K562 (cell line): ENCODE data around the gene LY6G6D. TPM values are rescaled to one million over a fixed set of nuclear protein-coding genes. Genes with fewer than 3 reads are reported as not detected.

Experiments
- ATAC-seq: fragments of 200-7000 bp; cut with Tn5 transposase; 3 replicates; pipeline ENCODE4 v1.9.1; 2020; ENCODE audit warnings: moderate library complexity
- BruUV-seq: library from RNA; stranded (reverse); fragments of 400-500 nt; replicated peaks from 2 replicates; lab custom pipeline; 2021; lab: Mats Ljungman, UMichigan
- CTCF ChIA-PET: fragments of 300-600 bp; formaldehyde crosslinking; extraction: SDS; loops from one replicate; lab custom pipeline; 2021; ENCODE audit warnings: low intra/inter-chr PET ratio; lab: Yijun Ruan, JAX
- POLR2A ChIA-PET: fragments of 300-600, 350-650 bp; sonication (Branson Sonifier 250); formaldehyde crosslinking; extraction: SDS; loops from one replicate; lab custom pipeline; 2021; ENCODE audit warnings: antibody characterized with exemption, inconsistent platforms; lab: Yijun Ruan, JAX
- DNase-seq, 4 experiments: peaks; one replicate each; pipeline versions ENCODE4 v3.0.0 to v3.0.0-alpha.2; 2011 to 2018; ENCODE audit warnings: low spot score in 3 of 4, mixed read lengths in 3 of 4; ENCODE audit errors: extremely low read depth in 1 of 4
- FAIRE-seq: peaks from 2 replicates; lab custom pipeline; 2011; peaks lifted over from hg19 to GRCh38; lab: Jason Lieb, UNC
- H2AFZ ChIP-seq: 2 replicates; pipeline ENCODE4 v1.6.0; 2011; ENCODE audit warnings: low read depth, low read length, control low read depth, inconsistent platforms
- H3K27ac ChIP-seq: fragments of 200-600 bp; 3 replicates; pipeline ENCODE4 v1.8.0; 2011; ENCODE audit warnings: low read depth, mild to moderate bottlenecking, control low read depth, inconsistent platforms, low read length, moderate library complexity, mixed read lengths; ENCODE audit errors: extremely low read depth
- H3K27me3 ChIP-seq, 2 experiments: fragments of 300-600 bp in 1 of 2; 2 replicates in 1 of 2; 3 replicates in 1 of 2; pipeline versions ENCODE4 v1.6.0 to v1.8.0; 2011; ENCODE audit warnings: inconsistent platforms in 2 of 2, low read length in 2 of 2, mild to moderate bottlenecking in 1 of 2, mixed read lengths in 1 of 2, moderate library complexity in 1 of 2; ENCODE audit not compliant: control insufficient read depth in 2 of 2, insufficient read depth in 2 of 2
- H3K36me3 ChIP-seq: fragments of 300-600 bp; 3 replicates; pipeline ENCODE4 v1.8.0; 2011; ENCODE audit warnings: mild to moderate bottlenecking, low read length, inconsistent platforms; ENCODE audit not compliant: control insufficient read depth, insufficient read depth
- H3K4me1 ChIP-seq, 2 experiments: fragments of 200-600 bp in 1 of 2; replicated peaks in 1 of 2; 2 replicates in 1 of 2; 3 replicates in 1 of 2; pipeline versions ENCODE4 v1.5.1 to v1.8.0; 2011; ENCODE audit warnings: inconsistent platforms in 2 of 2, low read length in 2 of 2, mild to moderate bottlenecking in 1 of 2, mixed read lengths in 1 of 2, moderate library complexity in 1 of 2; ENCODE audit not compliant: control insufficient read depth in 2 of 2, insufficient read depth in 2 of 2
- H3K4me2 ChIP-seq: 2 replicates; pipeline ENCODE4 v1.6.1; 2011; ENCODE audit warnings: low read length, control low read depth, inconsistent platforms, mixed read lengths; ENCODE audit not compliant: insufficient read depth
- H3K4me3 ChIP-seq: fragments of 200-600 bp; sonication (generic), shearing (Covaris generic); 2 replicates; pipeline ENCODE4 v1.5.1; 2016; ENCODE audit warnings: control low read depth, inconsistent platforms
- H3K79me2 ChIP-seq: fragments of 200-600 bp; 3 replicates; pipeline ENCODE4 v1.8.0; 2011; ENCODE audit warnings: low read length, inconsistent platforms; ENCODE audit not compliant: control insufficient read depth, insufficient read depth
- H3K9ac ChIP-seq, 2 experiments: 2 replicates each; pipeline versions ENCODE4 v1.6.0 to v1.6.1; 2011; ENCODE audit warnings: low read depth in 2 of 2, low read length in 2 of 2, control low read depth in 1 of 2, inconsistent platforms in 1 of 2, mild to moderate bottlenecking in 1 of 2, mixed read lengths in 1 of 2; ENCODE audit not compliant: insufficient read depth in 1 of 2
- H3K9me1 ChIP-seq: one replicate; pipeline ENCODE4 v1.6.0; 2011; ENCODE audit warnings: inconsistent platforms, mild to moderate bottlenecking, low read length, moderate library complexity; ENCODE audit not compliant: control insufficient read depth, insufficient read depth
- H3K9me3 ChIP-seq: replicated peaks from 2 replicates; pipeline ENCODE4 v1.5.1; 2011; ENCODE audit warnings: low read depth, low read length, inconsistent platforms; ENCODE audit not compliant: control insufficient read depth, insufficient read depth
- H4K20me1 ChIP-seq: replicated peaks from 2 replicates; pipeline ENCODE4 v1.6.1; 2011; ENCODE audit warnings: low read length, inconsistent platforms, mixed read lengths; ENCODE audit not compliant: control insufficient read depth, insufficient read depth
- GTF2A2 ChIP-seq: IDR thresholded peaks from 2 replicates; pipeline ENCODE4 v1.6.1; 2016; ENCODE audit warnings: mild to moderate bottlenecking, missing genetic modification characterization, missing compliant biosample characterization
- MTF1 ChIP-seq: fragments of 250-450 bp; sonication (Bioruptor Pico); IDR thresholded peaks from 2 replicates; pipeline ENCODE4 v1.9.0; 2021; ENCODE audit warnings: moderate library complexity, mild to moderate bottlenecking, inconsistent platforms, borderline replicate concordance
- PHF20 ChIP-seq: fragments of 450-650 bp; IDR thresholded peaks from 2 replicates; pipeline ENCODE4 v1.6.1; 2018; ENCODE audit not compliant: partially characterized antibody
- POLR2G ChIP-seq: fragments of 200-400 bp; formaldehyde crosslinking; IDR thresholded peaks from 2 replicates; pipeline ENCODE4 v1.6.1; 2017; ENCODE audit warnings: low read depth, mild to moderate bottlenecking, antibody characterized with exemption, low read length, moderate library complexity
- RBFOX2 ChIP-seq: fragments of 200-400 bp; formaldehyde crosslinking; IDR thresholded peaks from 2 replicates; pipeline ENCODE4 v1.6.1; 2017; ENCODE audit warnings: low read depth, mild to moderate bottlenecking, low read length, moderate library complexity
- SETDB1 ChIP-seq: IDR thresholded peaks from one replicate; pipeline ENCODE4 v1.6.1; 2012; ENCODE audit warnings: low read length, control low read depth, inconsistent platforms
- WHSC1 ChIP-seq: IDR thresholded peaks from one replicate; pipeline ENCODE4 v1.6.1; 2012; ENCODE audit warnings: low read length, control low read depth, inconsistent platforms
- ZBED1 ChIP-seq: IDR thresholded peaks from 2 replicates; pipeline ENCODE4 v1.6.1; 2014
- ZKSCAN1 ChIP-seq: fragments of 150-350 bp; IDR thresholded peaks from 2 replicates; pipeline ENCODE4 v1.6.1; 2016; ENCODE audit warnings: low read depth, low read length
- ZNF134 ChIP-seq: fragments of 250-450 bp; sonication (Bioruptor Pico); conservative IDR thresholded peaks from 2 replicates; pipeline ENCODE4 v1.4.0; 2020
- ZNF583 ChIP-seq: fragments of 250-450 bp; sonication (Bioruptor Pico); IDR thresholded peaks from 2 replicates; pipeline ENCODE4 v1.4.0; 2020
- WGBS: fragments of 100-300 bp; shearing (Covaris generic); methylation state at CpG from one replicate; pipeline ENCODE4 v1.1.6; 2016; ENCODE audit warnings: low coverage, mixed read lengths; ENCODE audit not compliant: insufficient coverage; ENCODE audit errors: missing lambda C conversion rate; 5-methylcytosine and 5-hydroxymethylcytosine counted together
- in situ Hi-C: fragments of 300-500 bp; cut with MboI; formaldehyde crosslinking; loops from 4 replicates; pipeline ENCODE4 v1.15.0; 2018; ENCODE audit warnings: inconsistent platforms, mixed read lengths
- intact Hi-C: fragments of 100-400 bp; cut with micrococcal nuclease; formaldehyde crosslinking; loops from 2 replicates; pipeline ENCODE4 v1.14.2; 2022
- polyA plus RNA-seq, 8 experiments: library from polyadenylated mRNA; depleted of rRNA in 4 of 8; stranded (reverse) in 5 of 8; unstranded in 3 of 8; fragments of >200 nt; fragmentation: Nextera tagmentation in 2 of 8; fragmentation: Illumina TruSeq in 1 of 8; extraction: Ambion mirVana in 2 of 8; extraction: Trizol in 1 of 8; gene quantifications; 2 replicates each; pipeline versions ENCODE4 v1.2.1 to v1.2.3, GENCODE V29; 2011 to 2014; ENCODE audit warnings: inconsistent platforms in 1 of 8, missing spikeins in 1 of 8
- total RNA-seq, 7 experiments: library from RNA; depleted of rRNA in 6 of 7; stranded (reverse); fragments of >200 nt in 6 of 7; fragmentation: Illumina TruSeq in 2 of 7; extraction: Trizol in 2 of 7; gene quantifications; 2 replicates each; pipeline versions ENCODE4 v1.2.1 to v1.2.3, GENCODE V29; 2011 to 2021; ENCODE audit warnings: low replicate concordance in 1 of 7
- TF ChIP-seq, protein P1 (sequence below), 3 experiments: fragments of 200-800 bp in 1 of 3; sonication (Bioruptor generic) in 1 of 3; sonication (generic) in 1 of 3; formaldehyde crosslinking in 1 of 3; IDR thresholded peaks; 2 replicates each; pipeline versions ENCODE4 v1.6.1 to v1.8.0; 2016 to 2022; ENCODE audit warnings: mild to moderate bottlenecking in 2 of 3, missing compliant biosample characterization in 2 of 3, missing genetic modification characterization in 2 of 3, missing genetic modification reagents in 1 of 3
- TF ChIP-seq, protein P2 (sequence below): sonication (generic); formaldehyde crosslinking; IDR thresholded peaks from 2 replicates; pipeline ENCODE4 v1.9.0; 2022; ENCODE audit warnings: mild to moderate bottlenecking, missing genetic modification reagents
- TF ChIP-seq, protein P3 (sequence below): sonication (generic); formaldehyde crosslinking; IDR thresholded peaks from 2 replicates; pipeline ENCODE4 v1.8.1; 2023; ENCODE audit warnings: mild to moderate bottlenecking, missing genetic modification reagents
- TF ChIP-seq, protein P4 (sequence below): fragments of 200-800 bp; sonication (Bioruptor generic); IDR thresholded peaks from 2 replicates; pipeline ENCODE4 v1.6.1; 2017; ENCODE audit warnings: missing genetic modification characterization, missing compliant biosample characterization

LY6G6D gene
- total and polyA plus RNA-seq, 9 of the 15 experiments (the other 6 are each of a cell fraction or from before 2014, with no cell fraction given): 0.30 to 0.38 TPM; not detected in 7

DNA sequence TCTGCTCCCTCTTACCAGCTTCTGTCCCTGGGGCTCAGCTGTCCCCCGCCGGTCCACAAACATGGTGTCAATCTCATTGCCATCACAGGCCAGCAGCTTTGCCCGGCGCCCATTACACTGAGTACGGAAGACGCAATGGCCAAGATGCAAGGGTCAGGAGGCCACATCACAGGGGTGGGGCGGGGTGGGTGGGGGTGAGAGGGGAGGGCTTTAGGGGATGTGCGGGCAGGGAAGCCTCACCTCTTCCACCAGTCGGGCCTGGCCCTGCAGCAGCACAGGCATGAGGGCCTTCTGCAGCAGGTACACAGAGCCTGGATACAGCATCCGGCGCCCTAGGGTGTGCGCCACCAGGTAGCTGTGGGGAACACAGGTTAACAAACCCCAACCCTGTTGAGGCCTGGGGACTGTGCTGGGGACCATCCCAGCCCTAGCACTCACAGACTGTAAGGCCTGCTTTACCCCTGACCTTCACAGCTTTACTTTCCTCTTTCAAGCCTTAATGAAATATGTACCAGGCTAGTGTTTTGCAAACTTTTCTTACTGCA lies 23.5 kb upstream of the LY6G6D start:
- 74% methylated on average over 11 of the region's 12 CpGs for WGBS
- no peaks in the 10 kb centered on the region for H3K9me1 ChIP-seq
- H2AFZ ChIP-seq: no peak overlapping the region
- no TSS peak for BruUV-seq
- intact Hi-C loops: loop anchor here (2.0 kb wide), 2 partner anchors 43 to 139 kb away; no protein-coding TSS in a partner anchor
- ChIA-PET POLR2A (interaction anchor here (0.8 to 7.1 kb wide), 26 partner anchors 7 to 144 kb away, joined by 3 to 158 read pairs (median 9); partner anchors contain the start of genes ABHD16A, APOM, CLIC1 and GPANK1), CTCF (no interaction called here)
- peak overlapping the region; percentile 68 to 75; a peak in 3 of 4 replicates for H3K9ac ChIP-seq
- H3K79me2 ChIP-seq: no peaks in the 10 kb centered on the region
- H3K27me3 ChIP-seq: no peaks in the 10 kb centered on the region
- peak overlapping the region; percentile 88; the same call in 2 of the 3 replicates for H3K27ac ChIP-seq
- H3K9me3 ChIP-seq: no peaks in the 10 kb centered on the region
- no peaks in the 10 kb centered on the region for H4K20me1 ChIP-seq
- FAIRE-seq: no peak
- peak overlapping the region; percentile 82 for H3K4me2 ChIP-seq
- peak in 3 of 4 experiments; percentile 56 to 83 (median 76) for DNase-seq
- peak; percentile 13 for ATAC-seq
- in situ Hi-C loops: no loop called here
- peaks cover 90% of the 10 kb centered on the region for H3K36me3 ChIP-seq
- H3K4me1 ChIP-seq: peaks cover 57 to 59% of the 10 kb centered on the region in 2 experiments
- H3K4me3 ChIP-seq: no peak overlapping the region
- no peak for TF ChIP-seq PHF20
- TF ChIP-seq, protein P1, sequence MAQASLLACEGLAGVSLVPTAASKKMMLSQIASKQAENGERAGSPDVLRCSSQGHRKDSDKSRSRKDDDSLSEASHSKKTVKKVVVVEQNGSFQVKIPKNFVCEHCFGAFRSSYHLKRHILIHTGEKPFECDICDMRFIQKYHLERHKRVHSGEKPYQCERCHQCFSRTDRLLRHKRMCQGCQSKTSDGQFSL (CRISPR knock-in tag; IDR thresholded peaks at IDR 0.05): no peak
- TF ChIP-seq, protein P1 (tag; IDR thresholded peaks at IDR 0.05): 0 out of 4 replicates have a peak, but pooled peaks of 1 of the 2 experiments have one; percentile 9
- TF ChIP-seq ZBED1: no peak
- no peak for TF ChIP-seq ZNF134 (CRISPR knock-in tag)
- TF ChIP-seq POLR2G: peak; percentile 42; the same call in 1 of the 2 replicates
- TF ChIP-seq MTF1 (CRISPR knock-in tag): no peak
- TF ChIP-seq, protein P2, sequence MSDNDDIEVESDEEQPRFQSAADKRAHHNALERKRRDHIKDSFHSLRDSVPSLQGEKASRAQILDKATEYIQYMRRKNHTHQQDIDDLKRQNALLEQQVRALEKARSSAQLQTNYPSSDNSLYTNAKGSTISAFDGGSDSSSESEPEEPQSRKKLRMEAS (CRISPR knock-in tag): no peak
- TF ChIP-seq, protein P3, sequence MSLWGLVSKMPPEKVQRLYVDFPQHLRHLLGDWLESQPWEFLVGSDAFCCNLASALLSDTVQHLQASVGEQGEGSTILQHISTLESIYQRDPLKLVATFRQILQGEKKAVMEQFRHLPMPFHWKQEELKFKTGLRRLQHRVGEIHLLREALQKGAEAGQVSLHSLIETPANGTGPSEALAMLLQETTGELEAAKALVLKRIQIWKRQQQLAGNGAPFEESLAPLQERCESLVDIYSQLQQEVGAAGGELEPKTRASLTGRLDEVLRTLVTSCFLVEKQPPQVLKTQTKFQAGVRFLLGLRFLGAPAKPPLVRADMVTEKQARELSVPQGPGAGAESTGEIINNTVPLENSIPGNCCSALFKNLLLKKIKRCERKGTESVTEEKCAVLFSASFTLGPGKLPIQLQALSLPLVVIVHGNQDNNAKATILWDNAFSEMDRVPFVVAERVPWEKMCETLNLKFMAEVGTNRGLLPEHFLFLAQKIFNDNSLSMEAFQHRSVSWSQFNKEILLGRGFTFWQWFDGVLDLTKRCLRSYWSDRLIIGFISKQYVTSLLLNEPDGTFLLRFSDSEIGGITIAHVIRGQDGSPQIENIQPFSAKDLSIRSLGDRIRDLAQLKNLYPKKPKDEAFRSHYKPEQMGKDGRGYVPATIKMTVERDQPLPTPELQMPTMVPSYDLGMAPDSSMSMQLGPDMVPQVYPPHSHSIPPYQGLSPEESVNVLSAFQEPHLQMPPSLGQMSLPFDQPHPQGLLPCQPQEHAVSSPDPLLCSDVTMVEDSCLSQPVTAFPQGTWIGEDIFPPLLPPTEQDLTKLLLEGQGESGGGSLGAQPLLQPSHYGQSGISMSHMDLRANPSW (CRISPR knock-in tag): peak; percentile 53; the same call in 1 of the 2 replicates
- TF ChIP-seq SETDB1: no peak
- 0 out of 2 replicates have a peak, but pooled peaks have one; percentile 27 for TF ChIP-seq GTF2A2 (tag)
- TF ChIP-seq, protein P4, sequence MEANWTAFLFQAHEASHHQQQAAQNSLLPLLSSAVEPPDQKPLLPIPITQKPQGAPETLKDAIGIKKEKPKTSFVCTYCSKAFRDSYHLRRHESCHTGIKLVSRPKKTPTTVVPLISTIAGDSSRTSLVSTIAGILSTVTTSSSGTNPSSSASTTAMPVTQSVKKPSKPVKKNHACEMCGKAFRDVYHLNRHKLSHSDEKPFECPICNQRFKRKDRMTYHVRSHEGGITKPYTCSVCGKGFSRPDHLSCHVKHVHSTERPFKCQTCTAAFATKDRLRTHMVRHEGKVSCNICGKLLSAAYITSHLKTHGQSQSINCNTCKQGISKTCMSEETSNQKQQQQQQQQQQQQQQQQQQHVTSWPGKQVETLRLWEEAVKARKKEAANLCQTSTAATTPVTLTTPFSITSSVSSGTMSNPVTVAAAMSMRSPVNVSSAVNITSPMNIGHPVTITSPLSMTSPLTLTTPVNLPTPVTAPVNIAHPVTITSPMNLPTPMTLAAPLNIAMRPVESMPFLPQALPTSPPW: peak; percentile 30; the same call in 1 of the 2 replicates
- no peak for TF ChIP-seq ZKSCAN1
- no peak for TF ChIP-seq ZNF583 (CRISPR knock-in tag)
- peak; percentile 28 for TF ChIP-seq RBFOX2
- TF ChIP-seq WHSC1: peak; percentile 74
